ENCODE data around the gene SSR2. TPM values are rescaled to one million over a fixed set of nuclear protein-coding genes. Genes with fewer than 3 reads are reported as not detected.
A peak's percentile ranks its signal among the peaks of the same experiment; 100 is the strongest.

The SSR2 gene
- total and polyA plus RNA-seq, 2 donors from 2014 or later, result 175 to 300 TPM

DNA sequence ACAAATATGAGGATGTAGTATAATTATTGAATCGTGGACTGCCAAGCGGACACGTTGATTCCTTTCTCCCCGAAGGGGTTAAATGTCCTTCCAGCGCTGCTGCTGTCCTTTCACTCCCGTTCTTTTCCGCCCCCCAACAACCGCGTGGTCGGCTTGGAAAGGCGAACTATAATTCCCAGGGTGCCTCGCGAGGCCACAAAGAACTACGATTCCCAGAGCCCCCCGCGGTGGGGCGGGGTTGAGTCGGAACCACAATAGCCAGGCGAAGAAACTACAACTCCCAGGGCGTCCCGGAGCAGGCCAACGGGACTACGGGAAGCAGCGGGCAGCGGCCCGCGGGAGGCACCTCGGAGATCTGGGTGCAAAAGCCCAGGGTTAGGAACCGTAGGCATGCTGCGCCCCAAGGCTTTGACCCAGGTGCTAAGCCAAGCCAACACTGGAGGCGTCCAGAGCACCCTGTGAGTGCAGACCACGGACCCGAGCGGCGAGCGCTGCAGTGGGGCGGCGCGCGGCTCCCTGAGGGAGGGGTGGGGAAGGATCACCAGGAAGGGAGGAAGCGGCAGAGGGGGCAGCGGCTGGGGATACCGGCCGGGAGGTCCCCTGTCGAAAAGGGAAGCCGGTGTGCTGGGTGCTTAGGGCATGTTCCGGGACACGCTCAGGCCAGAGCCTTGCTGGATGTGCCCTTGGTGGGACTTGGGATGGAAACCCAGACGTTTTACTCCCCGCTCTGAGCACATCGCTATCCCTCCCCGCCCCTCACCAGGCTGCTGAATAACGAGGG lies 33.9 kb upstream of the SSR2 start, which contains the start of gene LAMTOR2:
TSS of gene LAMTOR2 (plus strand) at position 283 of the 781 bp plus-strand sequence. CDS start at position 391, 108 bp downstream.
- intact Hi-C loops (cut with DNase I), result no loop called here
- peaks cover 0 to 4% (median 0%) of the 10 kb centered on the region in 3 donors for H3K36me3 ChIP-seq (ENCODE audit: control insufficient read depth in 2 of 3, insufficient read depth in 3 of 3, low read length in 3 of 3)
- H3K4me1 ChIP-seq (ENCODE audit: control insufficient read depth in 2 of 3, insufficient read depth in 2 of 3, low read depth in 1 of 3, low read length in 3 of 3), result peaks cover 0 to 7% (median 6%) of the 10 kb centered on the region in 3 donors
- H3K27me3 ChIP-seq (ENCODE audit: control insufficient read depth, insufficient read depth, low read length), result no peaks in the 10 kb centered on the region
- no peaks in the 10 kb centered on the region for H3K9me3 ChIP-seq (ENCODE audit: control insufficient read depth in 2 of 3, insufficient read depth in 1 of 3, low read length in 3 of 3)
- TF ChIP-seq, protein P1, sequence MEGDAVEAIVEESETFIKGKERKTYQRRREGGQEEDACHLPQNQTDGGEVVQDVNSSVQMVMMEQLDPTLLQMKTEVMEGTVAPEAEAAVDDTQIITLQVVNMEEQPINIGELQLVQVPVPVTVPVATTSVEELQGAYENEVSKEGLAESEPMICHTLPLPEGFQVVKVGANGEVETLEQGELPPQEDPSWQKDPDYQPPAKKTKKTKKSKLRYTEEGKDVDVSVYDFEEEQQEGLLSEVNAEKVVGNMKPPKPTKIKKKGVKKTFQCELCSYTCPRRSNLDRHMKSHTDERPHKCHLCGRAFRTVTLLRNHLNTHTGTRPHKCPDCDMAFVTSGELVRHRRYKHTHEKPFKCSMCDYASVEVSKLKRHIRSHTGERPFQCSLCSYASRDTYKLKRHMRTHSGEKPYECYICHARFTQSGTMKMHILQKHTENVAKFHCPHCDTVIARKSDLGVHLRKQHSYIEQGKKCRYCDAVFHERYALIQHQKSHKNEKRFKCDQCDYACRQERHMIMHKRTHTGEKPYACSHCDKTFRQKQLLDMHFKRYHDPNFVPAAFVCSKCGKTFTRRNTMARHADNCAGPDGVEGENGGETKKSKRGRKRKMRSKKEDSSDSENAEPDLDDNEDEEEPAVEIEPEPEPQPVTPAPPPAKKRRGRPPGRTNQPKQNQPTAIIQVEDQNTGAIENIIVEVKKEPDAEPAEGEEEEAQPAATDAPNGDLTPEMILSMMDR (IDR thresholded peaks at IDR 0.05; ENCODE audit: borderline replicate concordance, extremely low read depth, insufficient read depth), result no peak
- H3K4me3 ChIP-seq (ENCODE audit: low read length in 3 of 3), result peak within 1 kb of the TSS; percentile 78 to 94 (median 83)
- H3K27ac ChIP-seq (ENCODE audit: low read depth in 2 of 2, low read length in 2 of 2), result peak within 1 kb of the TSS; percentile 93 to 95
- H3K9ac ChIP-seq (ENCODE audit: low read length in 3 of 3), result peak within 1 kb of the TSS; percentile 51 to 95 (median 86)
- FAIRE-seq, result peak; percentile 56
- peak; percentile 99 to 100 (median 99) for DNase-seq

- peaks cover 0 to 7% (median 3%) of the 10 kb centered on the region in 3 donors for H3K36me3 ChIP-seq (ENCODE audit: control insufficient read depth in 2 of 3, insufficient read depth in 3 of 3, low read length in 3 of 3)
- intact Hi-C loops (cut with DNase I), result no loop called here
- TF ChIP-seq, protein P1 (IDR thresholded peaks at IDR 0.05; ENCODE audit: borderline replicate concordance, extremely low read depth, insufficient read depth), result peak; percentile 58
- peaks cover 0 to 7% (median 6%) of the 10 kb centered on the region in 3 donors for H3K4me1 ChIP-seq (ENCODE audit: control insufficient read depth in 2 of 3, insufficient read depth in 2 of 3, low read depth in 1 of 3, low read length in 3 of 3)
- no peak for FAIRE-seq
- no peaks in the 10 kb centered on the region for H3K9me3 ChIP-seq (ENCODE audit: control insufficient read depth in 2 of 3, insufficient read depth in 1 of 3, low read length in 3 of 3)
- peak within 1 kb of the TSS; percentile 93 to 95 for H3K27ac ChIP-seq (ENCODE audit: low read depth in 2 of 2, low read length in 2 of 2)
- peak within 1 kb of the TSS; percentile 54 to 86 (median 82) for H3K9ac ChIP-seq (ENCODE audit: low read length in 3 of 3)
- no peaks in the 10 kb centered on the region for H3K27me3 ChIP-seq (ENCODE audit: control insufficient read depth, insufficient read depth, low read length)
- peak; percentile 92 to 96 (median 96) for DNase-seq
- H3K4me3 ChIP-seq (ENCODE audit: low read length in 3 of 3), result peak within 1 kb of the TSS; percentile 79 to 94 (median 83)
Measured at GRCh38 chr1:156053768-156054499, 33.2 kb upstream of the SSR2 start, which contains the start of gene UBQLN4. Gene UBQLN4, minus strand, starts transcription at chr1:156053798. Its CDS starts 97 bp downstream, at chr1:156053701.

DNA sequence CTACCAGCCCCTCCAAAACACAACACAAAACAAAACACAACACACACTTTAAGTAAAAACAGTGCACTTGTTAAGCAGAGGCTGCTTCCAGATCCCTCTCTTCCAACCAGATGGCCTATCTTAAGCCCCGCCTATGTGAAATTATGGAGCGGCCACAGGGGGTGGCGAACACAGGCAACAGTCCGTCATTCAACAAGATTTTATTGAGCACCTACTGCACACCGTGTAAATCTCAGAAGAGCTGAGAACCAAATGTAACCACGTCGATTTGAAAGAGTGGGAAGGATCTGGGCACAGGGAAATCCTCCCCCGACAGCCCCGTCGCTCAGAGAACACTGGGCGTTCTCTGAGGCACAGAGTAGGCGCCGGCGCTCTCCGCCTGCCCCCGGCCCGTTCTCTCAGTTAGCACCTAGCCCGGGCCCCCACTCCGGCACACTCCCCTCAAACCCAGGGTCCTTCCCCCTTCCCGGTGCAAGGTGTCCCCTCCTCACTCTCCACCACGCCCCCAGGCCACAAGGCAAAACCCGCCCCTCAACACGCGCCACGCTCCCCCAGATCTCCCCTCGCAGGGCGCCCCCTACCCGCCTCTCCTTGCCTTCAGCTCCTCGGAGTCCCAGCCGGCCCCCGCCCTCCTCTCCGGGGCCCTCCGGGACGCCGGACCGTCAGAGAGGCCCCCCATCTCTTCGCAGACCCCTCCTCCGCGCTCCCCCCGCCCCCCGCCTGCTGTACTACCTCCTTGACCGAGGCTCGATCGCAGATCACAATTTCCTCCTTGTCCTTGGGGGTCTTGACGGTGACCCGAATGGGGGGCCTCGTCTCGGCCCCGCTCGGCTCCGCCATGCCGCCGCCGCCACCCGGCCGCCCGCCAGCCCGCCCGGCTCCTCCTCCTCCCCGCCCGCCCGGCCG lies 32.4 kb upstream of the SSR2 start:
- Histone ChIP-seq H3K4me3 (ENCODE audit: low read length in 3 of 3) (peak overlapping the region; percentile 69 to 85 (median 79)), H3K9me3 (ENCODE audit: control insufficient read depth in 2 of 3, insufficient read depth in 1 of 3, low read length in 3 of 3) (no peaks in the 10 kb centered on the region), H3K9ac (ENCODE audit: low read length in 3 of 3) (peak overlapping the region; percentile 34 to 61 (median 54)), H3K27me3 (ENCODE audit: control insufficient read depth, insufficient read depth, low read length) (no peaks in the 10 kb centered on the region), H3K36me3 (ENCODE audit: control insufficient read depth in 2 of 3, insufficient read depth in 3 of 3, low read length in 3 of 3) (peaks cover 0 to 11% (median 3%) of the 10 kb centered on the region in 3 donors), H3K27ac (ENCODE audit: low read depth in 2 of 2, low read length in 2 of 2) (peak overlapping the region; percentile 23 to 51), H3K4me1 (ENCODE audit: control insufficient read depth in 2 of 3, insufficient read depth in 2 of 3, low read depth in 1 of 3, low read length in 3 of 3) (peaks cover 0 to 7% (median 6%) of the 10 kb centered on the region in 3 donors)
- intact Hi-C loops (cut with DNase I), result no loop called here
- TF ChIP-seq, protein P1 (IDR thresholded peaks at IDR 0.05; ENCODE audit: borderline replicate concordance, extremely low read depth, insufficient read depth), result peak; percentile 20
- FAIRE-seq (no peak), DNase-seq (peak; percentile 87 to 93 (median 90))

Data from kidney (tissue), 14 donors.